ENCODE measurements around the gene PRKCB.

DNA sequence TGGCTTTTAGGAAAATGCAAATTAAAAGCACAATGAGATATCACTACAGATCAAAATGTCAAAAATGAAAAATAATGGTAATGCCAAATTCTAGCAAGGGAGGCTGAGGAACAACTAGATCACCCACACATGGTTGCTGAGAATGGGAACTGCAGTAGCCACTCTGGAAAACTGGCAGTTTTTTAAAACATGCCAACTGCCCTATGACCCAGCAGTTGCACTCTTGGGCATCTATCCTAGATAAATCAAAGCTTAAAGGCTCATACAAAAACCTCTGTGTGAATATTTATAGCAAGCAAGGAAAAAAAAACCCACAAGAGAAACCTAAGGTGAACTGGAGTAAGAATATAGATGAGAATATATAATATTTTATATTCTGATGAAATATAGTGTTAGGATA lies 104.3 kb downstream of the PRKCB start:
- TF ChIP-seq, protein P1, sequence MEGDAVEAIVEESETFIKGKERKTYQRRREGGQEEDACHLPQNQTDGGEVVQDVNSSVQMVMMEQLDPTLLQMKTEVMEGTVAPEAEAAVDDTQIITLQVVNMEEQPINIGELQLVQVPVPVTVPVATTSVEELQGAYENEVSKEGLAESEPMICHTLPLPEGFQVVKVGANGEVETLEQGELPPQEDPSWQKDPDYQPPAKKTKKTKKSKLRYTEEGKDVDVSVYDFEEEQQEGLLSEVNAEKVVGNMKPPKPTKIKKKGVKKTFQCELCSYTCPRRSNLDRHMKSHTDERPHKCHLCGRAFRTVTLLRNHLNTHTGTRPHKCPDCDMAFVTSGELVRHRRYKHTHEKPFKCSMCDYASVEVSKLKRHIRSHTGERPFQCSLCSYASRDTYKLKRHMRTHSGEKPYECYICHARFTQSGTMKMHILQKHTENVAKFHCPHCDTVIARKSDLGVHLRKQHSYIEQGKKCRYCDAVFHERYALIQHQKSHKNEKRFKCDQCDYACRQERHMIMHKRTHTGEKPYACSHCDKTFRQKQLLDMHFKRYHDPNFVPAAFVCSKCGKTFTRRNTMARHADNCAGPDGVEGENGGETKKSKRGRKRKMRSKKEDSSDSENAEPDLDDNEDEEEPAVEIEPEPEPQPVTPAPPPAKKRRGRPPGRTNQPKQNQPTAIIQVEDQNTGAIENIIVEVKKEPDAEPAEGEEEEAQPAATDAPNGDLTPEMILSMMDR (optimal IDR thresholded peaks at IDR 0.05 in 1 of 3, IDR thresholded peaks at IDR 0.05 in 1 of 3, conservative IDR thresholded peaks at IDR 0.05 in 1 of 3; ENCODE audit: extremely low read depth in 1 of 3, insufficient read depth in 2 of 3, low read length in 3 of 3): no peak
- TF ChIP-seq EZH2 (IDR thresholded peaks at IDR 0.05; ENCODE audit: low read length): no peak

All from keratinocyte (primary cell).